OCI-LY7 (cell line): ENCODE results near the gene TNP1.

Experiments used
- CTCF ChIP-seq: fragments of 200-600 bp; sonication (generic); conservative IDR thresholded peaks from 2 replicates; pipeline ENCODE4 v1.5.1; 2014; ENCODE audit warnings: mild to moderate bottlenecking, antibody characterized with exemption, low read length, moderate library complexity, mixed read lengths
- EZH2phosphoT487 ChIP-seq: fragments of 200-600 bp; sonication (generic); IDR thresholded peaks from 2 replicates; pipeline ENCODE4 v1.6.1; 2018; ENCODE audit warnings: low read depth, borderline replicate concordance, mild to moderate bottlenecking, mixed run types, antibody characterized with exemption, low read length, moderate library complexity, mixed read lengths

- TF ChIP-seq CTCF (no peak), EZH2phosphoT487 (no peak)
Observed at GRCh38 chr2:216880509-216881184, 20.8 kb upstream of the TNP1 start.
